Panc1 (cell line): Measurements from ENCODE around the gene KLF5.

ENCODE experiments used
- POLR2AphosphoS5 ChIP-seq: IDR thresholded peaks from 2 replicates; pipeline ENCODE4 v1.6.1; 2012; ENCODE audit warnings: mild to moderate bottlenecking, low read depth, low read length, moderate library complexity
- SIN3A ChIP-seq: IDR thresholded peaks from 2 replicates; pipeline ENCODE4 v1.6.1; 2012; ENCODE audit warnings: low read depth, mild to moderate bottlenecking, low read length, moderate library complexity, borderline replicate concordance; ENCODE audit not compliant: insufficient read depth
- TCF7L2 ChIP-seq: IDR thresholded peaks from 2 replicates; pipeline ENCODE4 v1.6.1; 2011; ENCODE audit warnings: mild to moderate bottlenecking, low read depth, low read length, inconsistent platforms
- TF ChIP-seq, protein P1 (sequence below): fragments of 450-650 bp; IDR thresholded peaks from 2 replicates; pipeline ENCODE4 v1.5.1; 2017; ENCODE audit warnings: mild to moderate bottlenecking
- TF ChIP-seq, protein P2 (sequence below), 2 experiments: IDR thresholded peaks; 2 replicates each; pipeline ENCODE4 v1.6.1; 2011 to 2012; ENCODE audit warnings: low read depth in 2 of 2, control low read depth in 1 of 2, low read length in 1 of 2, mild to moderate bottlenecking in 1 of 2, moderate library complexity in 1 of 2; ENCODE audit not compliant: insufficient read depth in 1 of 2

DNA sequence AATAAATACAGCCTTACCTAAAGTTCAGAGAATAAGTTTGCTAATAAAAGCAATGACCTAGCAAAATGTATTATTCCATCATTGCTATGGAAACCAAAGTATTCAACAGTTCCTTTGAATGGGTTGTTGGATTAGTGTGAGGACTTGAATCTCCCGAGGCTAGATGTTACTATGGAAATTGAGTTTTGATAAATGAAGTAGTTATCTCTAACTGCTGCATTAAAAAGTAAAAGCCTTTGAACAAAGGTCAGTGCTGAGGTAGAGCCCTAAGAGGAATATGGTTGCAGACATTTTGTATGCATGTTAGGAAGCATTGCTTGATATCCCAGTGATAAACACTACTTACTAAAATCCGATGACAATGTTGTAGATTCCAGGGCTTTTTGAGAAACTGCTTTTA lies 6.2 kb downstream of the KLF5 start:
- TF ChIP-seq, protein P1, sequence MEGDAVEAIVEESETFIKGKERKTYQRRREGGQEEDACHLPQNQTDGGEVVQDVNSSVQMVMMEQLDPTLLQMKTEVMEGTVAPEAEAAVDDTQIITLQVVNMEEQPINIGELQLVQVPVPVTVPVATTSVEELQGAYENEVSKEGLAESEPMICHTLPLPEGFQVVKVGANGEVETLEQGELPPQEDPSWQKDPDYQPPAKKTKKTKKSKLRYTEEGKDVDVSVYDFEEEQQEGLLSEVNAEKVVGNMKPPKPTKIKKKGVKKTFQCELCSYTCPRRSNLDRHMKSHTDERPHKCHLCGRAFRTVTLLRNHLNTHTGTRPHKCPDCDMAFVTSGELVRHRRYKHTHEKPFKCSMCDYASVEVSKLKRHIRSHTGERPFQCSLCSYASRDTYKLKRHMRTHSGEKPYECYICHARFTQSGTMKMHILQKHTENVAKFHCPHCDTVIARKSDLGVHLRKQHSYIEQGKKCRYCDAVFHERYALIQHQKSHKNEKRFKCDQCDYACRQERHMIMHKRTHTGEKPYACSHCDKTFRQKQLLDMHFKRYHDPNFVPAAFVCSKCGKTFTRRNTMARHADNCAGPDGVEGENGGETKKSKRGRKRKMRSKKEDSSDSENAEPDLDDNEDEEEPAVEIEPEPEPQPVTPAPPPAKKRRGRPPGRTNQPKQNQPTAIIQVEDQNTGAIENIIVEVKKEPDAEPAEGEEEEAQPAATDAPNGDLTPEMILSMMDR = no peak
- TF ChIP-seq, protein P2, sequence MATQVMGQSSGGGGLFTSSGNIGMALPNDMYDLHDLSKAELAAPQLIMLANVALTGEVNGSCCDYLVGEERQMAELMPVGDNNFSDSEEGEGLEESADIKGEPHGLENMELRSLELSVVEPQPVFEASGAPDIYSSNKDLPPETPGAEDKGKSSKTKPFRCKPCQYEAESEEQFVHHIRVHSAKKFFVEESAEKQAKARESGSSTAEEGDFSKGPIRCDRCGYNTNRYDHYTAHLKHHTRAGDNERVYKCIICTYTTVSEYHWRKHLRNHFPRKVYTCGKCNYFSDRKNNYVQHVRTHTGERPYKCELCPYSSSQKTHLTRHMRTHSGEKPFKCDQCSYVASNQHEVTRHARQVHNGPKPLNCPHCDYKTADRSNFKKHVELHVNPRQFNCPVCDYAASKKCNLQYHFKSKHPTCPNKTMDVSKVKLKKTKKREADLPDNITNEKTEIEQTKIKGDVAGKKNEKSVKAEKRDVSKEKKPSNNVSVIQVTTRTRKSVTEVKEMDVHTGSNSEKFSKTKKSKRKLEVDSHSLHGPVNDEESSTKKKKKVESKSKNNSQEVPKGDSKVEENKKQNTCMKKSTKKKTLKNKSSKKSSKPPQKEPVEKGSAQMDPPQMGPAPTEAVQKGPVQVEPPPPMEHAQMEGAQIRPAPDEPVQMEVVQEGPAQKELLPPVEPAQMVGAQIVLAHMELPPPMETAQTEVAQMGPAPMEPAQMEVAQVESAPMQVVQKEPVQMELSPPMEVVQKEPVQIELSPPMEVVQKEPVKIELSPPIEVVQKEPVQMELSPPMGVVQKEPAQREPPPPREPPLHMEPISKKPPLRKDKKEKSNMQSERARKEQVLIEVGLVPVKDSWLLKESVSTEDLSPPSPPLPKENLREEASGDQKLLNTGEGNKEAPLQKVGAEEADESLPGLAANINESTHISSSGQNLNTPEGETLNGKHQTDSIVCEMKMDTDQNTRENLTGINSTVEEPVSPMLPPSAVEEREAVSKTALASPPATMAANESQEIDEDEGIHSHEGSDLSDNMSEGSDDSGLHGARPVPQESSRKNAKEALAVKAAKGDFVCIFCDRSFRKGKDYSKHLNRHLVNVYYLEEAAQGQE (IDR thresholded peaks at IDR 0.05; ENCODE audit: insufficient read depth in 1 of 2, low read depth in 2 of 2, low read length in 1 of 2) = no peak
- TF ChIP-seq POLR2AphosphoS5 (no peak), SIN3A (no peak), TCF7L2 (no peak)
